HG02610 (cell line): Measurements from ENCODE around the gene ZFHX3.

Experiments
- ATAC-seq: cut with Tn5 transposase; IDR thresholded peaks from one replicate; pipeline ENCODE4 v1.9.1; 2021; ENCODE audit warnings: mild to moderate bottlenecking, moderate library complexity; ENCODE audit not compliant: unreplicated experiment

ZFHX3 gene

DNA sequence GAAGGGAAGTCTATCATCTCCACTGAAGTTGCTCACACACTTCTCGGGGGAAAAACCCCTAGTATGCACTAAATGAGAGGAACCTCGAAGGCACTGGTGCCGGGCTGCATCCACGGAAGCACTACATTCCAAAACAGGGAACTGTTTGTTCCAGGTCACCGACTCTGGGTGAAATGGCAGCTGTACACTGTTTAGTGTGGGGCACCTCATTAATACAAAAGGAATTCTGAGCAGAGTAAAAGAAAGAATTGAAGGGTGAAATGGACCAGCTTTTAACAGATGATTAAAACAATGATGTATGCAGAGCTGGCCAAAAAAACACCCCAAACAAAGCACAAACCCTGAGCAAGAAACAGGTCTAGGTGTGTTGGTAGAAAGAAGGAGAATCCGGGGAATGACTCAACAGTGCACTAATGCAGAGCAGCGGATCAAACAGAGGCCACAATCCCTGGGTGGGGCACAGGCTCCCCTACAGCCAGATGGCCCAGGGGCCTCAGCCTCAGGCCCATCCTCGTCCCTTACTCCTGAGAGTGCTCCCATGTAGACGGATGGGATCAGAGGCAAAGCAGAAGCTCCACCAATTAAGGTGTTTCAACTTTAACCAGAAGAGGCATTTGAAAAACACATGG lies 161.5 kb downstream of the ZFHX3 start:
- no peak for ATAC-seq

DNA sequence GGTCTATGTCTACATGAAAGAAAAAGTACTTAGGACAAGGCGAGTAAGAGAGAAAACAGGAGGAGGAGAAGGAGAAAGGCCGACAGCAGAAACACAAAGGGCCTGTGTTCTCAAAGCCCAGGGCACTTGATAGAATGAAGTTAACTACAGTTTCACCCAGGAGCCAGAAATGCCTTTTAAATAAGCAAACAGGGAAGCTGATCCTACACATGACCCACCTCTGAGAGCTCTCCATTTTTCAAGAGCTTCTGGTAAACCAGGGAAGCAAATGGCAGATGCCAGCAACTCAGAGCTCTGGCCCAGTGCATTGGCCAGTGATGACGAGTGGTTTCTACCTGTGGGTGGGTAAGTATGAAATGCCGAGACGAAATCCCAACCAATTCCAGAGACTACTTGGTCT lies 163.4 kb downstream of the ZFHX3 start:
- no peak for ATAC-seq

DNA sequence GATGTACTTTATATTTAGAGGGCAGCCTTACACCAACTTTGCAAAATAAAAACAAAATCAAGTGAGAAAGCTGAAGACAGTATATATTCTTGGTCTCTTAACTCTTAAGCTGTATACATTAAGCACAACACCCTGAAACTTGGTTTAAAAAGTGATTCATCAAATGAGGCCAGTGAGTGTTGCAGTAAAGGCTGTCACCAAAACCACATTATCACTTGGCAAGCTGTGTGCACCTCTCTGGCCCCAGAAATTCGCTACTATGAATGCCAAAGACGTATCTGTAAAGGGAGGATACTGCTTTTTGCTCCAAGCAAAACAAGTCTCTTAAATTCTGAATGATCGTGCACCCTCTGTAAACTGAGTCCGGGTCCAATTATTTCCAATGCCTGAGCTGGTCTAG lies 163.9 kb downstream of the ZFHX3 start:
- ATAC-seq = no peak

DNA sequence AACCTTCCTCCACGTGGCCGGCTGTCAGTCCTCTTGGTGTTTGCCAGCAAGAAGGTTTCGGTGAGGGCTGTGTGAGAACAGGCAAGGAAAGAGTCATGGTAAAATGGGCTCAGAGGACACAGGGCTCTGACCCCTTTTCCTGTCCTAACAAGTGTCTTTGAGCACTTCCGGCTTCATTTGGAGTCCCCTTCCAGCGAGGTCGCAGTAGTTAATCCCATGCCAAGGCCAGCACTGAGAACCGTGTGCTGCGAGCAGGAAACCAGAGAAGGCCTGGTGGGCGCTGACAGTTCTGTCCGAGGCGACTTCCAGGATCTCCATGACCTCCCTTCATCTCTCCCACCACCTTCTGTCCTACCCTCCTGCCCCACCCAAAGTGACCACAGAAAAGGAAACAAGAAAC lies 168.1 kb downstream of the ZFHX3 start:
- ATAC-seq = no peak

DNA sequence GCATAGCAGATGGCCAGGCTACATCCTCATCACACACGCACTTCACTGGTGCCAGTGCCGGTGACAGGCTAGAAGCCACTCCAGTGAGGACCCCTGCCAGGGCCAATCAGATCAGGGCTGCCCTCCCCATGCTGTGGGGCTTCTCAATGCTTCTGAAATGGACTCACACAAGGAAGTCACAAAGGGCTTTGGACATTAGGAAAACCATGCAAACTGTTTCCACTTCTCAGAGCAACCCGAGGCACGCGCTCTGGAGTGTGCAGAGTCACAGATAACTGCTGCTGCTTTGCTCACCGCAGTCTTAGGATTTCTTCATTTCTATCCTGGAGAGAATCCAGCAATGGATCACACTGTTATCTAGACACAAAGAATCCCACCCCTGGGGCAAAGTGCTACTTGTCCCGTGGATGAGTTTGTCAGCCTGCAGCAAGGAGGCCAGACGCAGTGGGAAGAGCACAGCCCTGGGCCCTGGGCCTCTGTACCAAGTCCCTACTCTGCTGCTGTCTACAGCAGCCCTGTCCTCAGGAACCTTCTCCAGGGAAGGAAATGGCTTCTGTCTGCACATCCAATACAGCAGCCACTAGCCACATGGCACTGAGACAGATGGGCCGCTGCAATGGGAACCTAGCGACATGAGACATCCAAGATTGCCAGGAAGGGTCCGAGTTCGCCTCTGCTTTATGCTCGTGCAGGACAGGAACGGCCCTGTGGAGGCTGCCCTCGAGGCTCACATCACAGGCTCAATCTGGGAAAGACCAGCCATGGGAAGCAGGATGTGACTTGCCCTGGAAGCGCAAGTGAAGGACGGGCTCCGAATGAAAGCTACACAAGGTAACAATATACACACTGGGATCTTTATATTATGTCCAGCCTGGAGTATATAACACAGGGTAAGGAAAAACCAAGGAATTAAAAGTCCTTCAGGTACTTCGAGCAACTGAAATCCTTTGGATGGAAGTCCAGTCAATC lies 169.3 kb downstream of the ZFHX3 start:
- ATAC-seq = no peak

DNA sequence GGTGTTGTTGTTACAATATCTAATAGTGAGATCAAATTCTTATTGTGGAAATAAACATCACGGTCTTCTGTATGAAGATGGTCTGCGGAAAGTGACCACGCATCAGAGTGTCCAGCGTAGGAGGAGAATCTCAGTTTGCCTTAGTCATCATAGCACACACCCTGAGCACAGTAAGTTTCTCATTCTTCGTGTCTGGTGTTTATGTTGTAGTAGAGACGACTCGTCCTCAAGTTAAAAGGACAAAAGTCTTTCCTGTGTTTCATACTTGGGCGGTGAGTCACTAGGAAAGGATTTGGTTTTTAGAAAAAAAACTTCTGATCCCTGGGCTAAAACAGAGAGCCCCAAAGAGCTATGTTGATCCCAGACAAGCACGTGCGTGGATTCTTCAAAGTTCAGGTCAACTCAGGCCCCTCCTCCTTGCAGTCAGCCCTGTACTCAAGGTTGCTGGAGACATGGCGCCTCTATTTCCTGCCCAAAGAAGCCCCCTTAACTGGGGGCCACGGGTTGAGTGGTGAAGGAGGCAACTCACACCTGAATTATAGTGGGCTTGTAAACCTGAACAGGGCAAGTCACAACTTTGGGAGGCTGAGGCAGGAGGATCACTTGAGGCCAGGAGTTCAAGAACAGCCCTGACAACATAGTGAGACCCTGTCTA lies 170.4 kb downstream of the ZFHX3 start:
- no peak for ATAC-seq

DNA sequence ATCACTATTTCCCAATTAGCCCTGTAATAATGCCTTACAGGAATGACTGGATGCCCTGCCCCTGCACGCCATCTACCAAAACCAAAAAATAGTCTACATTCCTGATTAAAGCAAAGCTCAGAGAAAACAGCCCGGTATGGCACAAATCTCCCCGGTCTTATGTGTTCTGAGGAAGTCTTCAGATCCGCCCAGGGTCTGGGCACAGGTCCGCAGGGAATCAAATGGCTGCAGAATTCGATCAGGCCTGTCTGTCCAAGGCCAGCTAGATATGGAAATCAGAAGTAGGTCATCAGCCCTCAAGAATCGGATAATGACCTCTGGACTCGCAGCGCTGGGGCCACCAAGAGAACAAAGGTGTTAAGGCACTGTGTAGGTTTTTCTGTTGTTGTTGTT lies 171.0 kb downstream of the ZFHX3 start:
- ATAC-seq = no peak

DNA sequence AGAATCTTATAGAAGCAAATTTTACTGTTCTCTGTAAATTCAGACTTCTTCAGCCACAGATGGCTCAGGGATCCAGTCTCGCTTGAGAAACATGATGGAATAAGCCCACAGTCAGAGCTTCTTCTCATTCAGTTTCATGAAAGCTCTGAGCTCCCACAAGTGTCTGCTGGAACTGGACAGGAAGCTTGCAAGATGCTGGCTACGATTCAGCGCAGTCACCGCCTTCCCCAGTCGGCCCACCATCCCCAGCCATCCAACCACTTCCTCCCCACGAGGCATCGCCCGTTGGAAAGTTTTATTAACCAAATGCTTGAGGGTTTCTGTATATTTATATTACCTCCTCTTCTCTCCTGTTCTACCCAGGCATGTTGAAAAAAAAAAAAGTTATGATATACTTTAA lies 171.7 kb downstream of the ZFHX3 start:
- ATAC-seq = no peak

DNA sequence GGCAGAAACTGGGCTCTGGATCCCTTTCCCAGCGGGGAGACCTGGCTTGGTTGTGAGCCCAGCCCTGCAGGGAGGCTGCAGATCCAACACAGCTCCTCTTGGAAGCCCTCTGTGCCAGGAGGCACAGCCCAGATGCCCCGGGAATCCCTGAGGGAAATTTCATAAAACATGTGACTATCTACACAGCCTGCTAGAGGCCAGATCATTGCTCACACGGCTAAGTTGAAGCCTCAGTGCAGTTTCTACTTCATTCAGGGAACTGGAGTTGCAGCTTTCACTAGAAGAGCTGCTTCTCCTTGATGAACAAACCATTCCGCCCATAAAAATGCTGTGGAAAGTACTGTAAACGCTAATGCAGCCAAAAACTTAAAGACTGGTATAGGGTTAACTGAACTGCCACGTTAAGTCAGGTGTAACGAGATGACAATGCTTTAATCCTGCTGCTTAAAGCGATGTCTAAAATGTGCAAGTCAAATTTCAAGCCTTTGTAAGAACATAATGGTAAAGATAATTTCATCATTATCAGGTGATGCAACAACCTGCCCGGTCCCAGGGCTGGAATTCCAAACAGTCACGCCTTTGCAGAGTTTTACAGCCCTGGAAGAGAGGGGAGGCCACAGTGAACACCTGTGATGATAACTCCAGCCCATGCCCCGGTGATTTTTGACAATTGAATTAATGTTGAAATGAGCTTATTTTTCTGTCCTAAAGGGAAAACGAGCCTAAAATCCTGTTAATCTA lies 172.5 kb downstream of the ZFHX3 start:
- ATAC-seq = no peak

DNA sequence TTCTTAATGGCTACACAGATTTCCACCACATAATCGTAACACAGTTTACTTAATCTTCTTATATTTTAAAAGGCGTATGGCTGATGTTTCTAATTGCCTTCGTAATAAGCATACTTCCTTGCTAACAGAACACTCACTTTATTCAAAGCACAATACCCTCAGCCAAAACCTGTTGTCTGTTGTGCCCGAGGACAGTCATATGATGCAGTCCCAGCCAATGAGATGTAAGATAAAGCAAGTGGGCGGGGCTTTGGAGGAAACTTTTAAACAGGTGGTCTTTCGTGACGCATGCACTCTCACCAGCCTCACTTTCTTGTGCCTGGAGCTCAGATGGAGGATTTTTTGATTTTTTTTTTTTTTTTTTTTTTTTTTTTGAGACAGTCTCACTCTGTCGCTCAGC lies 174.1 kb downstream of the ZFHX3 start:
- no peak for ATAC-seq

DNA sequence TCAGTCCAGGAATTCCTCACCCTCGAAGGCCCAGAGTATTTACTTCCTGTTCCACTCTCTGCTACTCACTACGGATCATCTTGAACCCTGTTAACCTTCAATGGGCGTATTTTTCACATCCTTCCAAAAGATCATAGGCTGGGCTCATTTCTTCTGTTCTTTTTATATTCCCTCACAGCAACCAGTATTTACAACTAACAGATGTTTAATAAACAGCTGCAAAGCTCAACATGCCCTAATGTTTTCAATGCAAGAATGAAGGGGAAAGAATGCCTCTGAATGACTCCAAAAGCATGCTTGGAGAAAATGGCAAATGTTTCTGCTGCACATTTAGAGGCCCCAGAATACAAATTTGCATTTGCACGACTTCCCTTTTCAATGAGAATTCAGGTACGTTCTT lies 174.9 kb downstream of the ZFHX3 start:
- ATAC-seq = no peak

DNA sequence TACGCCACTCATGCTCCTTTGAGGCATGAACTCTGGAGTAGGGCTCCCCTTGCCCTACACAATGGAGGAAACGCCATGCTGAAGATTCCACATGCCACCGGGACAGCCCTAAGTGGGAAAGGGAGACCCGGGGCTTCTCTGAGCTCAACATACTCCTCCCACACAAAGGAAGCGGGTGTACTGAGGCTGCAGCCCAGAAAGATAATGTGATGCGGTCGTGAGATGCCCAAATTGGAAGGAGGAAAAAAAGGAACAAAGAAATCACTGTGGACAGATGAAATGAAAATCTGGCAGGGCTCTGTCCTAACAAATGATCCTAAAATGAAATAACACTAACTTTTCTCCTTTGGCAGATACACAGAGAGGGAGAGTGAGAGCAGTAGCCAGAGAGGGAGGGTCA lies 182.1 kb downstream of the ZFHX3 start:
- no peak for ATAC-seq

DNA sequence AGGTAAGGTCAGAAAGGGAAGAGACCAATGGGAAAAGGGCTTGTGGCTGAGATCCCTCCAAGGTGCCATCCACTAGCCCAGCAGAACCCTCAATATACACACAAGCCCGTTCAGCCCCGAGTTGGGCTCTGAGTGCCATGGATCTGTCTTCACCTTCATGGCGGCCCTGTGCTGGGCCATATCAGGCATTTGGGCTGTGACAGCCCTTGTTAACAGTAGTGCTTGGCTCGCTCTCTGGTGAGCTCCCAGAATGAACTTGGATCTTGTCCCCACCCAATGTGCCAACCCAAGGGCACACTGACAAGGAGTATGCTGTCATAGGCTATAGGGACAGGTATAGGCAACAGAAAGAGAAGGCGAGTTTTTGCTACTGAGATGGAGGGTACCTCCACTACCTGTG lies 182.7 kb downstream of the ZFHX3 start:
- no peak for ATAC-seq

DNA sequence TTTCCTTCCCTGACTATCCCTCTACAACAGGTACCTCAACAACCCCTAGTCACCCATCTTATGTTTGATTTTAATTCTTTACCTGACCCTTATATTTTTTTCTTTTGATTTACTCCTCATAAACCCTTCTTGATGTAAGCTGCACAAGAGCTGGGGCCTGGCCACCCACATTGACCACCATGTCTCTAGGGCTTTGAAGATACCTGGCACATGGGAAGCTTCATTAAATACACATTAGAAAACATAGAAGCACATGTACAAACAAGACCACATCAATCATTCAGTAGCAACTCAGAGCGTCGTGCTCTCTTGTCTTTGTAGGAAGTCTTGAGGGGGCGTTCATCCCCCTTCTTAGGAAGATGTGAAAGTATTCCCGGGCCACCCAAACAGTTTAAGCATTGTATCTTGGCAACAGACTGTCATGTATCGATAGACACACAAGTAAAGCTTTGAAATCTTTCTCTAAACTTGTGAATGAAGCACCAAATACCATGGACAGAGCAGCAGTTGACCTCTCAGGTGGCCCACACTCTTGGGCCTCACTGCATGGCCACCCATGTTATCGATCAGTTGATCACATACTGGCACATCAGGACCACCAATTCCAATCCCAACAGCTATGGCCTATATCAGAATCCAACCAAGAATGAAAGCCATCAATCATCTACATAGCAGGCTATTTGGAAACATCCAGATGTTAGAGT lies 183.6 kb downstream of the ZFHX3 start:
- no peak for ATAC-seq

DNA sequence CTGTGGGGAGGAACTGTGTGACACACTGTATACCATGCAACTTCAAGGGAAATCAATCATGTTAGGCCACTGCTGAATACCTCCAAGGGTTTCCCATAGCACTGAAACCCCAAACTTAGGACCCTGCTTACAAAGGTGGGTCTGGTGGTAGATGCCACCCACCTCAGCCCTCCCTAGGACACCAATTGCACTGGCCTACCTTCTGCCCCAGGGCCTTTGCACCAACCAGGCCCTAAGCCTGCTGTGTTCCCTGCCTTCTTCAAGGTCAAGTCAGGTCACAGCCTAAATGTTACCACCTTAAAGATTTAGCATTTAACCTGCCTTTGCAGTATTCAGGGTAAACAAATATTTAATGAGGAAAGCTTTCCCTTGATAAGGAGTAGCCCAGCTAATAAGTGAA lies 185.8 kb downstream of the ZFHX3 start:
- ATAC-seq = no peak

DNA sequence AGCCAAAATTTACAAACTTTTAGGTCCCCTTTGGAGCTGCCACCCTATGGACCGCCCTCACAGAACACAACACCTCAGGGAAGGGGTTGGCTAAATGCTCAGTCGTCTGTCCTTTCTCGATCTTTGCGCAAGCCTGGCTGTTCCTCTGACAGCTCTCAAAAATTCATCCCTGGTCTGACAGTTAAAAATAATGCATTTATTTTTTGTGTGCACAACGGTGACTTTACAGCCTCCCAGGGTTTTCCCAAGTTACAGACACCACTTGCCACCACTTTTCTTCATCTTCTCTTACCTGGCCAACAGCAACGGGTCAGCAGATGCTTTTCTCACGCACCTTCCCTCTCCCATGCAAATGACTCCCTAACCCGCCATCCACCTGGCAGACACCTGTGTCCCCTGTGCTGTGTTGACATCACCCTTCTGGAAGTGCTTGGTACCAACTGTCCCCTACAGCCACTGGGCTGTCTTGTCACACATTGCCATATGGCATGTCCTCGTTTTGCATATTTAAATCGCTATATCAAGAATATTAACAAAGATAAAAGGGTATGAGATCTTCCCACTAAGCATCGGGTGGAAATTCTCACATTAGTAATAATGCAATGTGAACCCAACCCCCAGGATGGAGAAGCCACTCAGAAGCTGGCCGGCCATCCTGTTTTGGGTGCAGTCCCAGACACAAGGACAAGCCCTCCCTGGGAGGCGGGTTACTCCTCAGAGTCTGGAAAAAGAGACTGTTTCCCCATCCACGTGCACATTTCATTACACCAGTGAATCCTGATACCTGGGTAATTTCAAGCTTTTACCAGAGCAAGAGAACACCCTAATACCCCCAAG lies 187.0 kb downstream of the ZFHX3 start:
- ATAC-seq = no peak

DNA sequence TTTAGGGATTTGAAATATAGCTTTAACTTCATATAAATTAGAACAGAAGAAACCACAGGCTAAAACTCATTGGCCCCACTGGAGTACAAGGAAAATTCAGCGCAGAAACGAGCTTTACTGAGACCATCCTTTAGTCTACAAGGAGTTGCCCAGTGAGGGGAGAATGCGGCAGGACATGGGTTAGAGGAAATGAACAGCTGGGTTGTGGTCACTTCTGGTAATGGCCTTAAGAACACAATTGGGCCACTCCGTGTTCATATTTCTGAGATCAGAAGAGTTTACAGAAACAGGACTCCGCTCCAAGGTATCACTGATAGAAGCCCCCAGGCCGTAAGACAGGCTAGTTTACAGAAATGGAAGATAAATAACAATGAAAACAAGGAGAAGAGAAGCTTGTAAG lies 188.3 kb downstream of the ZFHX3 start:
- ATAC-seq = no peak

DNA sequence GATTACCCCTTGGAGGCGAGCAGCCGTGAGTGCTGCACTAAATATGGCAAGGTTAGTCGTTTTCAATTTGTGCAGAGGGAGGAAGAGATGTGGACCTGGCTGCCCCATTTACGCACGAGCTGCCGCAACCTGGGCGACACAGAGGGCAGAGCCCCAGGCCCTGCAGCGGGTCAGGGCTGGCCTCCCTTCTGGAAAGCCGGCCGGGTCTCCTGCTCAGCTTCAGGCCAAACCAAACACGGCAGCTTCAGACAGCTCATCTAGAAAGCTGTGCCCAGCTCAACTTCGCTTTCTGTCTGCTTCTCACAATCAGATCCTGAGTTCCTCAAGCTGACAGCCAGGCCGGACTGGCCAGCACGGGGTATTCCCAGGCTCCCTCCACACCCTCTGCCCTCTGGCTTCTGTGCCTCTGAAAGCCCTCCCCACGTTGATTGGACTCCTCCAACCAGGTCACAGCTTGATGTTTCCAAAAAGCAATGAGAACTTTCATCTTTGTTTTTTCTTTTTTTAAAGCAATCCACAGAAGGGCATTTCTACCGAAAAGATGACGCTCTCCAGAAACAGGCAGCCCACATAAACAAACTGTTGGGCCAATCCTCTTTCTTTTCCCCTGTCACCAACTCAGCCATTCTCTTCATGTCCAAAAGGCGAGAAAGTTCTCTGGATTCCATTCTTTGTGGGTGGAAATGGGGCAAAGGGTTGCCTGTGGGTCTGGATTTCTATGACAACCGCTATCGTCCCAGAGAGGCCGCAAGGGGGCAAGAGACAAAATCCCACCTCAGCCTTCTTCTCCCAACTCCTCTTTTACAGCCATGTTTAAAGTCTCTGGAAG lies 189.0 kb downstream of the ZFHX3 start:
- no peak for ATAC-seq
